Astrocyte (in vitro differentiated cells and primary cell): ENCODE data around the gene L1TD1. TPM values are rescaled to one million over a fixed set of nuclear protein-coding genes. Genes with fewer than 3 reads are reported as not detected.
A peak's percentile ranks its signal among the peaks of the same experiment; 100 is the strongest.

Experiments used
- DNase-seq: peaks from one replicate; pipeline ENCODE4 v3.0.0-alpha.2; 2010; ENCODE audit warnings: low read depth
- FAIRE-seq: peaks from 2 replicates; lab custom pipeline; 2011; peaks lifted over from hg19 to GRCh38; lab: Jason Lieb, UNC
- H2AFZ ChIP-seq: 2 replicates; pipeline ENCODE4 v1.6.0; 2012; ENCODE audit warnings: low read depth, low read length, inconsistent platforms
- H3K27ac ChIP-seq: 2 replicates; pipeline ENCODE4 v1.5.1; 2011; ENCODE audit warnings: low read depth, low read length, inconsistent platforms
- H3K27me3 ChIP-seq: 2 replicates; pipeline ENCODE4 v1.6.0; 2011; ENCODE audit warnings: low read length, inconsistent platforms; ENCODE audit not compliant: insufficient read depth
- H3K36me3 ChIP-seq: 2 replicates; pipeline ENCODE4 v1.5.1; 2011; ENCODE audit warnings: low read length, inconsistent platforms; ENCODE audit not compliant: insufficient read depth
- H3K4me1 ChIP-seq: 2 replicates; pipeline ENCODE4 v1.5.1; 2011; ENCODE audit warnings: low read length, inconsistent platforms; ENCODE audit not compliant: insufficient read depth
- H3K4me2 ChIP-seq: 2 replicates; pipeline ENCODE4 v1.6.0; 2012; ENCODE audit warnings: low read length, inconsistent platforms
- H3K4me3 ChIP-seq: 2 replicates; pipeline ENCODE4 v1.5.1; 2011; ENCODE audit warnings: low read depth, mild to moderate bottlenecking, low read length, inconsistent platforms; ENCODE audit not compliant: insufficient read depth
- H3K79me2 ChIP-seq: 2 replicates; pipeline ENCODE4 v1.6.0; 2012; ENCODE audit warnings: mild to moderate bottlenecking, low read length, inconsistent platforms; ENCODE audit not compliant: insufficient read depth
- H3K9ac ChIP-seq: 2 replicates; pipeline ENCODE4 v1.6.0; 2012; ENCODE audit warnings: mild to moderate bottlenecking, low read length, inconsistent platforms
- H3K9me3 ChIP-seq: 2 replicates; pipeline ENCODE4 v1.5.1; 2012; ENCODE audit warnings: low read depth, mild to moderate bottlenecking, low read length, inconsistent platforms; ENCODE audit not compliant: insufficient read depth
- H4K20me1 ChIP-seq: 2 replicates; pipeline ENCODE4 v1.6.0; 2012; ENCODE audit warnings: low read length, inconsistent platforms; ENCODE audit not compliant: insufficient read depth
- H3K27ac Mint-ChIP-seq: one replicate; pipeline ENCODE4 v1.8.0; 2021; ENCODE audit warnings: mild to moderate bottlenecking, mixed read lengths; ENCODE audit not compliant: unreplicated experiment
- H3K27me3 Mint-ChIP-seq: one replicate; pipeline ENCODE4 v1.8.0; 2021; ENCODE audit warnings: low read depth, mixed read lengths; ENCODE audit not compliant: unreplicated experiment
- H3K36me3 Mint-ChIP-seq: one replicate; pipeline ENCODE4 v1.8.0; 2021; ENCODE audit warnings: low read depth, mixed read lengths; ENCODE audit not compliant: unreplicated experiment
- H3K4me1 Mint-ChIP-seq: one replicate; pipeline ENCODE4 v1.8.0; 2021; ENCODE audit warnings: low read depth, mixed read lengths; ENCODE audit not compliant: unreplicated experiment
- H3K4me3 Mint-ChIP-seq: one replicate; pipeline ENCODE4 v1.8.0; 2021; ENCODE audit warnings: mild to moderate bottlenecking, moderate library complexity, mixed read lengths; ENCODE audit not compliant: unreplicated experiment
- H3K9me3 Mint-ChIP-seq: one replicate; pipeline ENCODE4 v1.8.0; 2021; ENCODE audit warnings: mild to moderate bottlenecking, mixed read lengths; ENCODE audit not compliant: unreplicated experiment
- EZH2 ChIP-seq: IDR thresholded peaks from 2 replicates; pipeline ENCODE4 v1.6.1; 2012; ENCODE audit warnings: mild to moderate bottlenecking, low read length, inconsistent platforms; ENCODE audit not compliant: insufficient read depth
- total RNA-seq: library from RNA; stranded (reverse); gene quantifications from 2 replicates; pipeline ENCODE4 v1.2.1, GENCODE V29; 2021
- TF ChIP-seq, protein P1 (sequence below): IDR thresholded peaks from 2 replicates; pipeline ENCODE4 v1.5.1; 2011; ENCODE audit warnings: low read depth, mild to moderate bottlenecking, inconsistent platforms, low read length, moderate library complexity; ENCODE audit not compliant: insufficient read depth

L1TD1 gene
- total RNA-seq, 1 donor from 2014 or later, result 9.9 TPM

DNA sequence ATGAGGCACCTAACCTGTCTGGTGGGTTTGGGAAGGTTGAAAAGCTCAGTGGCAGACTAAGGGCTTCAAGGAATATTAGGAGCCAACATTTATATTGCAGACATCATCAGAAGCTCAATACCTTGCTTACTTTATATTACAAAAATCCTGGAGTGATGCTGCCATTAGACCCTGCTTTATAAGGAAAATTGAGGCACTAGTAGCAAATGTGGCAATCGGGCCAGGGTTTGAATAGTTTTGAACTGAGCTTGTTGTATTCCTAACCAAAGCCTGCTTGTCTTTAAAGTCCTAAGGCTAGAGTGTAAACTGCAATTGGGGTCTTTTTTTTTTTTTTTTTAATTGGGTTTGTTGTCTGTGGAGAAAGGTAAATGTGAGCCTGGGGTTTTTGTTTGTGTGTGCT, 14.3 kb downstream of the L1TD1 start:
- Mint-ChIP-seq H3K4me1 (peaks cover 11% of the 10 kb centered on the region), H3K27me3 (no peaks in the 10 kb centered on the region), H3K4me3 (no peak overlapping the region), H3K9me3 (peaks cover 28% of the 10 kb centered on the region), H3K36me3 (peaks cover 38% of the 10 kb centered on the region), H3K27ac (no peak overlapping the region)
- H3K4me3 ChIP-seq, result no peak overlapping the region
- no peak for DNase-seq
- no peak for FAIRE-seq
- no peak for TF ChIP-seq EZH2
- TF ChIP-seq, protein P1, sequence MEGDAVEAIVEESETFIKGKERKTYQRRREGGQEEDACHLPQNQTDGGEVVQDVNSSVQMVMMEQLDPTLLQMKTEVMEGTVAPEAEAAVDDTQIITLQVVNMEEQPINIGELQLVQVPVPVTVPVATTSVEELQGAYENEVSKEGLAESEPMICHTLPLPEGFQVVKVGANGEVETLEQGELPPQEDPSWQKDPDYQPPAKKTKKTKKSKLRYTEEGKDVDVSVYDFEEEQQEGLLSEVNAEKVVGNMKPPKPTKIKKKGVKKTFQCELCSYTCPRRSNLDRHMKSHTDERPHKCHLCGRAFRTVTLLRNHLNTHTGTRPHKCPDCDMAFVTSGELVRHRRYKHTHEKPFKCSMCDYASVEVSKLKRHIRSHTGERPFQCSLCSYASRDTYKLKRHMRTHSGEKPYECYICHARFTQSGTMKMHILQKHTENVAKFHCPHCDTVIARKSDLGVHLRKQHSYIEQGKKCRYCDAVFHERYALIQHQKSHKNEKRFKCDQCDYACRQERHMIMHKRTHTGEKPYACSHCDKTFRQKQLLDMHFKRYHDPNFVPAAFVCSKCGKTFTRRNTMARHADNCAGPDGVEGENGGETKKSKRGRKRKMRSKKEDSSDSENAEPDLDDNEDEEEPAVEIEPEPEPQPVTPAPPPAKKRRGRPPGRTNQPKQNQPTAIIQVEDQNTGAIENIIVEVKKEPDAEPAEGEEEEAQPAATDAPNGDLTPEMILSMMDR, result no peak
- H3K36me3 ChIP-seq, result no peaks in the 10 kb centered on the region
- H3K79me2 ChIP-seq, result no peaks in the 10 kb centered on the region
- no peak overlapping the region for H3K4me2 ChIP-seq
- H3K27me3 ChIP-seq, result no peaks in the 10 kb centered on the region
- no peaks in the 10 kb centered on the region for H3K4me1 ChIP-seq
- no peak overlapping the region for H2AFZ ChIP-seq
- H3K9ac ChIP-seq, result no peak overlapping the region
- no peaks in the 10 kb centered on the region for H4K20me1 ChIP-seq
- H3K9me3 ChIP-seq, result no peaks in the 10 kb centered on the region
- no peak overlapping the region for H3K27ac ChIP-seq

DNA sequence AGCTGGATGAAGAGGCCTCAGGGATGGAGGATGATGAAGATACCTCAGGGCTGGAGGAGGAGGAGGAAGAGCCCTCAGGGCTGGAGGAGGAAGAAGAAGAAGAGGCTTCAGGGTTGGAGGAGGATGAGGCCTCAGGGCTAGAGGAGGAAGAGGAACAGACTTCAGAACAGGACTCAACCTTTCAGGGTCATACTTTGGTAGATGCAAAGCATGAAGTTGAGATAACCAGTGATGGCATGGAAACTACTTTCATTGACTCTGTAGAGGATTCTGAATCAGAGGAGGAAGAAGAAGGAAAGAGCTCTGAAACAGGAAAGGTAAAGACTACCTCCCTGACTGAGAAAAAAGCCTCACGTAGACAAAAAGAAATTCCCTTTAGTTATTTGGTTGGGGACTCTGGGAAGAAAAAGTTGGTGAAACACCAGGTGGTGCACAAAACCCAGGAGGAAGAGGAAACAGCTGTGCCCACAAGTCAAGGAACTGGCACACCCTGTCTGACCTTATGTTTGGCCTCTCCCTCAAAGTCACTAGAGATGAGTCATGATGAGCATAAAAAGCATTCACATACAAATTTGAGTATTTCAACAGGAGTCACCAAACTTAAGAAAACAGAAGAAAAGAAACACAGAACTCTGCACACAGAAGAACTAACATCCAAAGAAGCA, 15.4 kb downstream of the L1TD1 start:
- DNase-seq (no peak), FAIRE-seq (no peak)
- no peak overlapping the region for H3K27ac ChIP-seq
- no peaks in the 10 kb centered on the region for H3K36me3 ChIP-seq
- no peaks in the 10 kb centered on the region for H4K20me1 ChIP-seq
- no peak overlapping the region for H3K4me2 ChIP-seq
- H3K27ac Mint-ChIP-seq, result no peak overlapping the region
- H3K9me3 Mint-ChIP-seq, result peaks cover 28% of the 10 kb centered on the region
- H2AFZ ChIP-seq, result no peak overlapping the region
- no peaks in the 10 kb centered on the region for H3K4me1 ChIP-seq
- H3K4me1 Mint-ChIP-seq, result peaks cover 13% of the 10 kb centered on the region
- no peaks in the 10 kb centered on the region for H3K27me3 ChIP-seq
- H3K27me3 Mint-ChIP-seq, result no peaks in the 10 kb centered on the region
- TF ChIP-seq, protein P1, result no peak
- no peak for TF ChIP-seq EZH2
- H3K79me2 ChIP-seq, result no peaks in the 10 kb centered on the region
- peaks cover 36% of the 10 kb centered on the region for H3K36me3 Mint-ChIP-seq
- H3K4me3 Mint-ChIP-seq, result no peak overlapping the region
- H3K4me3 ChIP-seq, result no peak overlapping the region
- H3K9me3 ChIP-seq, result no peaks in the 10 kb centered on the region
- no peak overlapping the region for H3K9ac ChIP-seq

DNA sequence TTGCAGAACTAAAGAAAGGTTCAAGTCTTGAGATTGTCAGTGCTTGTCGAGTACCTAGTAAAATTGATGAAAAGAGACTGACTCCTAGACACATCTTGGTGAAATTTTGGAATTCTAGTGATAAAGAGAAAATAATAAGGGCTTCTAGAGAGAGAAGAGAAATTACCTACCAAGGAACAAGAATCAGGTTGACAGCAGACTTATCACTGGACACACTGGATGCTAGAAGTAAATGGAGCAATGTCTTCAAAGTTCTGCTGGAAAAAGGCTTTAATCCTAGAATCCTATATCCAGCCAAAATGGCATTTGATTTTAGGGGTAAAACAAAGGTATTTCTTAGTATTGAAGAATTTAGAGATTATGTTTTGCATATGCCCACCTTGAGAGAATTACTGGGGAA, 16.3 kb downstream of the L1TD1 start:
- Histone ChIP-seq H4K20me1 (no peaks in the 10 kb centered on the region), H3K9ac (no peak overlapping the region), H3K27ac (no peak overlapping the region), H3K27me3 (no peaks in the 10 kb centered on the region), H3K9me3 (no peaks in the 10 kb centered on the region), H2AFZ (no peak overlapping the region), H3K79me2 (no peaks in the 10 kb centered on the region), H3K36me3 (no peaks in the 10 kb centered on the region), H3K4me3 (no peak overlapping the region), H3K4me1 (no peaks in the 10 kb centered on the region), H3K4me2 (no peak overlapping the region)
- FAIRE-seq (no peak), DNase-seq (peak; percentile 16)
- no peak overlapping the region for H3K4me3 Mint-ChIP-seq
- H3K27me3 Mint-ChIP-seq, result no peaks in the 10 kb centered on the region
- H3K9me3 Mint-ChIP-seq, result peaks cover 28% of the 10 kb centered on the region
- TF ChIP-seq, protein P1, result no peak
- no peak for TF ChIP-seq EZH2
- H3K36me3 Mint-ChIP-seq, result peaks cover 36% of the 10 kb centered on the region
- H3K4me1 Mint-ChIP-seq, result peaks cover 13% of the 10 kb centered on the region
- H3K27ac Mint-ChIP-seq, result no peak overlapping the region
